K562 (cell line): Measurements from ENCODE around the gene TTC23L. TPM values are rescaled to one million over a fixed set of nuclear protein-coding genes. Genes with fewer than 3 reads are reported as not detected.

Experiments
- ATAC-seq: fragments of 200-7000 bp; cut with Tn5 transposase; 3 replicates; pipeline ENCODE4 v1.9.1; 2020; ENCODE audit warnings: moderate library complexity
- BruUV-seq: library from RNA; stranded (reverse); fragments of 400-500 nt; replicated peaks from 2 replicates; lab custom pipeline; 2021; lab: Mats Ljungman, UMichigan
- CTCF ChIA-PET: fragments of 300-600 bp; formaldehyde crosslinking; extraction: SDS; loops from one replicate; lab custom pipeline; 2021; ENCODE audit warnings: low intra/inter-chr PET ratio; lab: Yijun Ruan, JAX
- POLR2A ChIA-PET: fragments of 300-600, 350-650 bp; sonication (Branson Sonifier 250); formaldehyde crosslinking; extraction: SDS; loops from one replicate; lab custom pipeline; 2021; ENCODE audit warnings: antibody characterized with exemption, inconsistent platforms; lab: Yijun Ruan, JAX
- DNase-seq, 4 experiments: peaks; one replicate each; pipeline versions ENCODE4 v3.0.0 to v3.0.0-alpha.2; 2011 to 2018; ENCODE audit warnings: low spot score in 3 of 4, mixed read lengths in 3 of 4; ENCODE audit errors: extremely low read depth in 1 of 4
- FAIRE-seq: peaks from 2 replicates; lab custom pipeline; 2011; peaks lifted over from hg19 to GRCh38; lab: Jason Lieb, UNC
- H2AFZ ChIP-seq: 2 replicates; pipeline ENCODE4 v1.6.0; 2011; ENCODE audit warnings: low read depth, low read length, control low read depth, inconsistent platforms
- H3K27ac ChIP-seq: fragments of 200-600 bp; 3 replicates; pipeline ENCODE4 v1.8.0; 2011; ENCODE audit warnings: low read depth, mild to moderate bottlenecking, control low read depth, inconsistent platforms, low read length, moderate library complexity, mixed read lengths; ENCODE audit errors: extremely low read depth
- H3K27me3 ChIP-seq, 2 experiments: fragments of 300-600 bp in 1 of 2; 2 replicates in 1 of 2; 3 replicates in 1 of 2; pipeline versions ENCODE4 v1.6.0 to v1.8.0; 2011; ENCODE audit warnings: inconsistent platforms in 2 of 2, low read length in 2 of 2, mild to moderate bottlenecking in 1 of 2, mixed read lengths in 1 of 2, moderate library complexity in 1 of 2; ENCODE audit not compliant: control insufficient read depth in 2 of 2, insufficient read depth in 2 of 2
- H3K36me3 ChIP-seq: fragments of 300-600 bp; 3 replicates; pipeline ENCODE4 v1.8.0; 2011; ENCODE audit warnings: mild to moderate bottlenecking, low read length, inconsistent platforms; ENCODE audit not compliant: control insufficient read depth, insufficient read depth
- H3K4me1 ChIP-seq, 2 experiments: fragments of 200-600 bp in 1 of 2; replicated peaks in 1 of 2; 2 replicates in 1 of 2; 3 replicates in 1 of 2; pipeline versions ENCODE4 v1.5.1 to v1.8.0; 2011; ENCODE audit warnings: inconsistent platforms in 2 of 2, low read length in 2 of 2, mild to moderate bottlenecking in 1 of 2, mixed read lengths in 1 of 2, moderate library complexity in 1 of 2; ENCODE audit not compliant: control insufficient read depth in 2 of 2, insufficient read depth in 2 of 2
- H3K4me2 ChIP-seq: 2 replicates; pipeline ENCODE4 v1.6.1; 2011; ENCODE audit warnings: low read length, control low read depth, inconsistent platforms, mixed read lengths; ENCODE audit not compliant: insufficient read depth
- H3K4me3 ChIP-seq: fragments of 200-600 bp; sonication (generic), shearing (Covaris generic); 2 replicates; pipeline ENCODE4 v1.5.1; 2016; ENCODE audit warnings: control low read depth, inconsistent platforms
- H3K79me2 ChIP-seq: fragments of 200-600 bp; 3 replicates; pipeline ENCODE4 v1.8.0; 2011; ENCODE audit warnings: low read length, inconsistent platforms; ENCODE audit not compliant: control insufficient read depth, insufficient read depth
- H3K9ac ChIP-seq, 2 experiments: 2 replicates each; pipeline versions ENCODE4 v1.6.0 to v1.6.1; 2011; ENCODE audit warnings: low read depth in 2 of 2, low read length in 2 of 2, control low read depth in 1 of 2, inconsistent platforms in 1 of 2, mild to moderate bottlenecking in 1 of 2, mixed read lengths in 1 of 2; ENCODE audit not compliant: insufficient read depth in 1 of 2
- H3K9me1 ChIP-seq: one replicate; pipeline ENCODE4 v1.6.0; 2011; ENCODE audit warnings: inconsistent platforms, mild to moderate bottlenecking, low read length, moderate library complexity; ENCODE audit not compliant: control insufficient read depth, insufficient read depth
- H3K9me3 ChIP-seq: replicated peaks from 2 replicates; pipeline ENCODE4 v1.5.1; 2011; ENCODE audit warnings: low read depth, low read length, inconsistent platforms; ENCODE audit not compliant: control insufficient read depth, insufficient read depth
- H4K20me1 ChIP-seq: replicated peaks from 2 replicates; pipeline ENCODE4 v1.6.1; 2011; ENCODE audit warnings: low read length, inconsistent platforms, mixed read lengths; ENCODE audit not compliant: control insufficient read depth, insufficient read depth
- ARID1B ChIP-seq: fragments of 450-650 bp; IDR thresholded peaks from 2 replicates; pipeline ENCODE4 v1.6.1; 2016; ENCODE audit warnings: antibody characterized with exemption, mild to moderate bottlenecking, inconsistent platforms
- CBFA2T3 ChIP-seq: fragments of 450-650 bp; IDR thresholded peaks from 2 replicates; pipeline ENCODE4 v1.6.1; 2017
- IFI16 ChIP-seq: fragments of 250-450 bp; sonication (Bioruptor Pico); IDR thresholded peaks from 2 replicates; pipeline ENCODE4 v2.1.2; 2022; ENCODE audit warnings: mild to moderate bottlenecking, inconsistent platforms
- JUNB ChIP-seq: fragments of 450-650 bp; formaldehyde crosslinking; conservative IDR thresholded peaks from 2 replicates; pipeline ENCODE4 v1.4.0; 2020; ENCODE audit warnings: mild to moderate bottlenecking
- KLF13 ChIP-seq: fragments of 450-650 bp; IDR thresholded peaks from 2 replicates; pipeline ENCODE4 v1.6.1; 2016; ENCODE audit warnings: missing genetic modification characterization, low read depth, mild to moderate bottlenecking, missing compliant biosample characterization, moderate library complexity, borderline replicate concordance
- NR3C1 ChIP-seq: sonication (generic); formaldehyde crosslinking; IDR thresholded peaks from 2 replicates; pipeline ENCODE4 v1.8.1; 2022; ENCODE audit warnings: missing genetic modification reagents
- RBM17 ChIP-seq: fragments of 200-400 bp; formaldehyde crosslinking; IDR thresholded peaks from 2 replicates; pipeline ENCODE4 v1.6.1; 2017; ENCODE audit warnings: low read depth, mild to moderate bottlenecking, low read length, borderline replicate concordance
- SMARCA4 ChIP-seq: fragments of 450-650 bp; IDR thresholded peaks from 2 replicates; pipeline ENCODE4 v1.6.1; 2016
- ZNF124 ChIP-seq: sonication (generic); formaldehyde crosslinking; IDR thresholded peaks from 2 replicates; pipeline ENCODE4 v1.8.1; 2022; ENCODE audit warnings: missing genetic modification reagents
- ZNF274 ChIP-seq: IDR thresholded peaks from 2 replicates; pipeline ENCODE4 v1.6.1; 2011; ENCODE audit warnings: low read depth, mild to moderate bottlenecking, low read length, moderate library complexity, borderline replicate concordance
- ZNF561 ChIP-seq: fragments of 450-650 bp; formaldehyde crosslinking; conservative IDR thresholded peaks from 2 replicates; pipeline ENCODE4 v1.4.0; 2020; ENCODE audit warnings: mild to moderate bottlenecking, moderate library complexity
- ZNF75A ChIP-seq: fragments of 450-650 bp; formaldehyde crosslinking; IDR thresholded peaks from 2 replicates; pipeline ENCODE4 v1.4.0; 2020; ENCODE audit warnings: mild to moderate bottlenecking
- ZNF76 ChIP-seq: fragments of 250-450 bp; sonication (Bioruptor Pico); IDR thresholded peaks from 2 replicates; pipeline ENCODE4 v1.4.0; 2020; ENCODE audit warnings: mild to moderate bottlenecking, moderate library complexity, borderline replicate concordance
- ZSCAN29 ChIP-seq: fragments of 450-650 bp; IDR thresholded peaks from 2 replicates; pipeline ENCODE4 v1.6.1; 2017
- WGBS: fragments of 100-300 bp; shearing (Covaris generic); methylation state at CpG from one replicate; pipeline ENCODE4 v1.1.6; 2016; ENCODE audit warnings: low coverage, mixed read lengths; ENCODE audit not compliant: insufficient coverage; ENCODE audit errors: missing lambda C conversion rate; 5-methylcytosine and 5-hydroxymethylcytosine counted together
- in situ Hi-C: fragments of 300-500 bp; cut with MboI; formaldehyde crosslinking; loops from 4 replicates; pipeline ENCODE4 v1.15.0; 2018; ENCODE audit warnings: inconsistent platforms, mixed read lengths
- intact Hi-C: fragments of 100-400 bp; cut with micrococcal nuclease; formaldehyde crosslinking; loops from 2 replicates; pipeline ENCODE4 v1.14.2; 2022
- polyA plus RNA-seq, 8 experiments: library from polyadenylated mRNA; depleted of rRNA in 4 of 8; stranded (reverse) in 5 of 8; unstranded in 3 of 8; fragments of >200 nt; fragmentation: Nextera tagmentation in 2 of 8; fragmentation: Illumina TruSeq in 1 of 8; extraction: Ambion mirVana in 2 of 8; extraction: Trizol in 1 of 8; gene quantifications; 2 replicates each; pipeline versions ENCODE4 v1.2.1 to v1.2.3, GENCODE V29; 2011 to 2014; ENCODE audit warnings: inconsistent platforms in 1 of 8, missing spikeins in 1 of 8
- total RNA-seq, 7 experiments: library from RNA; depleted of rRNA in 6 of 7; stranded (reverse); fragments of >200 nt in 6 of 7; fragmentation: Illumina TruSeq in 2 of 7; extraction: Trizol in 2 of 7; gene quantifications; 2 replicates each; pipeline versions ENCODE4 v1.2.1 to v1.2.3, GENCODE V29; 2011 to 2021; ENCODE audit warnings: low replicate concordance in 1 of 7
- TF ChIP-seq, protein P1 (sequence below): sonication (generic); formaldehyde crosslinking; IDR thresholded peaks from 2 replicates; pipeline ENCODE4 v1.8.0; 2022; ENCODE audit warnings: mild to moderate bottlenecking, missing genetic modification reagents
- TF ChIP-seq, protein P2 (sequence below): sonication (generic); formaldehyde crosslinking; IDR thresholded peaks from 2 replicates; pipeline ENCODE4 v1.8.0; 2022; ENCODE audit warnings: mild to moderate bottlenecking, low read depth, missing genetic modification reagents
- TF ChIP-seq, protein P3 (sequence below): fragments of 250-450 bp; sonication (Bioruptor Pico); IDR thresholded peaks from 2 replicates; pipeline ENCODE4 v1.6.1; 2021; ENCODE audit warnings: mild to moderate bottlenecking

Gene TTC23L
- total and polyA plus RNA-seq, 9 of the 15 experiments (the other 6 are each of a cell fraction or from before 2014, with no cell fraction given) = 0.03 to 0.32 (median 0.14) TPM; not detected in 2

- Histone ChIP-seq H3K9ac (no peak overlapping the region), H3K9me3 (no peaks in the 10 kb centered on the region), H3K27me3 (no peaks in the 10 kb centered on the region), H3K36me3 (peaks cover 36% of the 10 kb centered on the region), H3K79me2 (no peaks in the 10 kb centered on the region), H3K4me3 (no peak overlapping the region), H3K4me1 (peaks cover 5 to 6% of the 10 kb centered on the region in 2 experiments; a peak in 4 of 5 replicates), H3K4me2 (no peak overlapping the region), H3K9me1 (no peaks in the 10 kb centered on the region), H2AFZ (no peak overlapping the region), H3K27ac (no peak overlapping the region), H4K20me1 (no peaks in the 10 kb centered on the region)
- 12% methylated on average over 1 of the region's 1 CpG for WGBS
- peak; percentile 61 for ATAC-seq
- peak in 1 of 4 experiments; percentile 44 for DNase-seq
- ChIA-PET POLR2A (interaction anchor here (0.7 to 2.9 kb wide), 7 partner anchors 8 to 384 kb away, joined by 3 to 21 read pairs (median 3); partner anchors contain the start of genes BRIX1 and RAD1), CTCF (no interaction called here)
- intact Hi-C loops (no loop called here), in situ Hi-C loops (loop anchor here (25.0 kb wide), 1 partner anchor 1441 kb away; no protein-coding TSS in a partner anchor)
- no TSS peak for BruUV-seq
- FAIRE-seq = peak; percentile 71
- no peak for TF ChIP-seq NR3C1 (CRISPR knock-in tag)
- TF ChIP-seq, protein P1, sequence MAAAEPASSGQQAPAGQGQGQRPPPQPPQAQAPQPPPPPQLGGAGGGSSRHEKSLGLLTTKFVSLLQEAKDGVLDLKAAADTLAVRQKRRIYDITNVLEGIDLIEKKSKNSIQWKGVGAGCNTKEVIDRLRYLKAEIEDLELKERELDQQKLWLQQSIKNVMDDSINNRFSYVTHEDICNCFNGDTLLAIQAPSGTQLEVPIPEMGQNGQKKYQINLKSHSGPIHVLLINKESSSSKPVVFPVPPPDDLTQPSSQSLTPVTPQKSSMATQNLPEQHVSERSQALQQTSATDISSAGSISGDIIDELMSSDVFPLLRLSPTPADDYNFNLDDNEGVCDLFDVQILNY = no peak
- TF ChIP-seq IFI16 = no peak
- peak; percentile 43; the same call in 1 of the 2 replicates for TF ChIP-seq SMARCA4
- TF ChIP-seq KLF13 = no peak
- TF ChIP-seq JUNB (CRISPR knock-in tag) = no peak
- TF ChIP-seq ZSCAN29 = no peak
- no peak for TF ChIP-seq ZNF75A
- peak; percentile 63 for TF ChIP-seq CBFA2T3
- no peak for TF ChIP-seq ZNF561 (CRISPR knock-in tag)
- TF ChIP-seq ARID1B = peak; percentile 61
- no peak for TF ChIP-seq ZNF124
- TF ChIP-seq ZNF76 (CRISPR knock-in tag) = no peak
- TF ChIP-seq ZNF274 = no peak
- TF ChIP-seq, protein P2, sequence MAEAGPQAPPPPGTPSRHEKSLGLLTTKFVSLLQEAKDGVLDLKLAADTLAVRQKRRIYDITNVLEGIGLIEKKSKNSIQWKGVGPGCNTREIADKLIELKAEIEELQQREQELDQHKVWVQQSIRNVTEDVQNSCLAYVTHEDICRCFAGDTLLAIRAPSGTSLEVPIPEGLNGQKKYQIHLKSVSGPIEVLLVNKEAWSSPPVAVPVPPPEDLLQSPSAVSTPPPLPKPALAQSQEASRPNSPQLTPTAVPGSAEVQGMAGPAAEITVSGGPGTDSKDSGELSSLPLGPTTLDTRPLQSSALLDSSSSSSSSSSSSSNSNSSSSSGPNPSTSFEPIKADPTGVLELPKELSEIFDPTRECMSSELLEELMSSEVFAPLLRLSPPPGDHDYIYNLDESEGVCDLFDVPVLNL (CRISPR knock-in tag) = no peak
- TF ChIP-seq, protein P3, sequence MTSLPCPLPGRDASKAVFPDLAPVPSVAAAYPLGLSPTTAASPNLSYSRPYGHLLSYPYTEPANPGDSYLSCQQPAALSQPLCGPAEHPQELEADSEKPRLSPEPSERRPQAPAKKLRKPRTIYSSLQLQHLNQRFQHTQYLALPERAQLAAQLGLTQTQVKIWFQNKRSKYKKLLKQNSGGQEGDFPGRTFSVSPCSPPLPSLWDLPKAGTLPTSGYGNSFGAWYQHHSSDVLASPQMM (CRISPR knock-in tag) = no peak
- TF ChIP-seq RBM17 = no peak
Observed at GRCh38 chr5:34903260-34903659, 64.3 kb downstream of the TTC23L start.
